Subcutaneous abdominal adipose tissue (tissue), 5 donors: ENCODE data around the gene ZNF300.
"Not testable (repeated sequence)": the region's sequence is repeated elsewhere in the genome, so short reads cannot be mapped to it uniquely, and the experiment has no call there.

ENCODE experiments used
- H3K27ac ChIP-seq: one replicate; pipeline ENCODE4 v1.7.0; 2013; ENCODE audit warnings: low read depth, mild to moderate bottlenecking, inconsistent platforms, low read length, moderate library complexity
- H3K27me3 ChIP-seq, 5 donors: one replicate each; pipeline ENCODE4 v1.7.0; 2013; ENCODE audit warnings: low read length in 5 of 5, inconsistent platforms in 1 of 5; ENCODE audit not compliant: control insufficient read depth in 5 of 5, insufficient read depth in 4 of 5
- H3K36me3 ChIP-seq, 5 donors: one replicate each; pipeline ENCODE4 v1.7.0; 2013; ENCODE audit warnings: low read length in 5 of 5; ENCODE audit not compliant: control insufficient read depth in 5 of 5, insufficient read depth in 5 of 5
- H3K4me1 ChIP-seq, 5 donors: one replicate each; pipeline ENCODE4 v1.7.0; 2013; ENCODE audit warnings: low read length in 5 of 5, mild to moderate bottlenecking in 3 of 5, moderate library complexity in 1 of 5; ENCODE audit not compliant: control insufficient read depth in 5 of 5, insufficient read depth in 5 of 5
- H3K4me3 ChIP-seq, 5 donors: one replicate each; pipeline ENCODE4 v1.7.0; 2013; ENCODE audit warnings: low read length in 5 of 5, low read depth in 1 of 5
- H3K9ac ChIP-seq, 5 donors: one replicate each; pipeline ENCODE4 v1.7.0; 2013; ENCODE audit warnings: low read length in 5 of 5, mild to moderate bottlenecking in 4 of 5, moderate library complexity in 3 of 5
- H3K9me3 ChIP-seq, 5 donors: one replicate each; pipeline ENCODE4 v1.7.0; 2013; ENCODE audit warnings: low read length in 5 of 5; ENCODE audit not compliant: control insufficient read depth in 5 of 5
- donor health status: healthy.
- donor health status: healthy.
- donor health status: healthy.
- donor health status: healthy.
- donor health status: healthy.

Gene ZNF300

DNA sequence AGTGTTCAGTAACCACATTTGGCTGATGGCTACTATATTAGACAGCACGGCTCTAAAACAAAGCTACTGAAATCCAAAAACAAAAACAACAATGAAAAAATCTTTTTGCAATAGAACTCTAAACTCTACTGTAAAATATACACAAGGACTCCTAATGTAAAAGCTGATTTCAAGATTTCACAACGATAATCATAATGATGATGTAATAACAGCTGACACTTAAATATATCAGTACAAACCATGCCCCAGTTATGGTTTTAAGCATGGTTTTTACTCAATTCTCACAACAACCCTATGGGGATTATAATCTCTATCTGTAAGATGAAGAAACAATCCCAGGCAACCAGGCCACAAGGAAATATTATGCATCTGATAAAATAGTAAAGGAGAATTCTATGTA is 3.3 kb downstream of the ZNF300 start:
- H3K9me3 ChIP-seq = peaks cover 57 to 86% (median 70%) of the 10 kb centered on the region in 5 donors
- H3K27me3 ChIP-seq = no peaks in the 10 kb centered on the region

GRCh38 chr5:150895431-150896428 is 9.1 kb downstream of the ZNF300 start:
- Histone ChIP-seq H3K4me1 (peaks cover 0 to 4% (median 0%) of the 10 kb centered on the region in 5 donors), H3K9me3 (peaks cover 81 to 98% (median 93%) of the 10 kb centered on the region in 5 donors), H3K36me3 (peaks cover 14 to 42% (median 17%) of the 10 kb centered on the region in 5 donors), H3K27ac (no peak overlapping the region), H3K27me3 (no peaks in the 10 kb centered on the region), H3K9ac (no peak overlapping the region), H3K4me3 (peak overlapping the region in 4 of 5 donors; percentile 30 to 41 (median 40))

More for the DNA sequence above, 3.3 kb downstream of the ZNF300 start:
- Histone ChIP-seq H3K4me3 (no peak overlapping the region), H3K27ac (no peak overlapping the region), H3K9ac (no peak overlapping the region), H3K36me3 (peaks cover 11 to 27% (median 15%) of the 10 kb centered on the region in 5 donors), H3K4me1 (peaks cover 0 to 7% (median 4%) of the 10 kb centered on the region in 5 donors)

DNA sequence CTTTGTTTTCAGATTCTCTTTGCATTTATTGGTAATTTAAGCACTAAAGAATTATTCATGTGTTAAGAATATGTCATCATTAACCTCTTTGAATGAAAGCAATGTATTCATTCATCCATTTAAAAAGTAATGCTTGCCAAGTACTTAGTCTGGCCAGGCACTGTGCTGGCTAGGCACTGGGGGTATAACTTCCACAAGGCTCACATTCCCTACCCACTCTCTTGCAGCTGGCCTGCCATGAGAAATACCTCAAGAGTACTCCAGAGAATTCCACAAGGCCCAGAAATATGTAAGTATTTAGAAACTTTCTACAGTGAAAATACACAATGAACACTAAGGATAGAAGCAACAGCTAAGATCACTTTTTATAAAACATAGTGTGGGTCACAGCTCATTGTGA is 25.4 kb downstream of the ZNF300 start:
- Histone ChIP-seq H3K36me3 (no peaks in the 10 kb centered on the region), H3K27me3 (no peaks in the 10 kb centered on the region), H3K27ac (no peak overlapping the region), H3K9ac (no peak overlapping the region), H3K9me3 (peaks cover 2 to 62% (median 43%) of the 10 kb centered on the region in 5 donors), H3K4me3 (peak overlapping the region in 2 of 5 donors; percentile 11 to 12), H3K4me1 (no peaks in the 10 kb centered on the region)

DNA sequence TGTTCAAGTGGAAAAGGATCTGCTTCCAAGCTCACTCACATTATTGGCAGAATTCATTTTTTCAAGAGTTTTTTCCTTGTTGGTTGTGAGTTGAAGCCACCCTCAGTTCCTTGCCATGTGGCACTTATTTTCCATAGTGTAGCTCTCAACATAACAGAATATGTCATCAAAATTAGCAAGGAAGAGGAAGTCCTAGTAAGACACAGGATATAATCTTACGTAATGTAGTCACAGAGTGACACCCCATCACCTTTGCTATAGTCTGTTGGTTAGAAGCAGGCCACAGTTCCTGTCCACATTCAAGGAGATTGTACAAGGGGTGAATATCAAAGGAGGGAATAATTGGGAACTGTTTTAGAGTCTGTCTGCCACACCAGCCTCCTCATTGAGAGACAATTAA is 42.7 kb downstream of the ZNF300 start:
- no peak overlapping the region for H3K4me3 ChIP-seq
- no peaks in the 10 kb centered on the region for H3K4me1 ChIP-seq
- no peak overlapping the region for H3K27ac ChIP-seq
- H3K9me3 ChIP-seq = peaks cover 4 to 35% (median 33%) of the 10 kb centered on the region in 5 donors
- H3K9ac ChIP-seq = no peak overlapping the region
- H3K27me3 ChIP-seq = no peaks in the 10 kb centered on the region
- no peaks in the 10 kb centered on the region for H3K36me3 ChIP-seq

GRCh38 chr5:150860246-150860821 is 44.4 kb downstream of the ZNF300 start:
- H3K9ac ChIP-seq = no peak overlapping the region

GRCh38 chr5:150856700-150857099 is 48.1 kb downstream of the ZNF300 start:
- H3K36me3 ChIP-seq, H3K4me1 ChIP-seq, H3K27ac ChIP-seq, H3K9me3 ChIP-seq, H3K27me3 ChIP-seq, H3K9ac ChIP-seq, H3K4me3 ChIP-seq: not testable (repeated sequence)

More at GRCh38 chr5:150860246-150860821, 44.4 kb downstream of the ZNF300 start:
- no peak overlapping the region for H3K4me3 ChIP-seq
- H3K9me3 ChIP-seq = peaks cover 4 to 25% (median 21%) of the 10 kb centered on the region in 5 donors
- no peaks in the 10 kb centered on the region for H3K4me1 ChIP-seq
- no peaks in the 10 kb centered on the region for H3K27me3 ChIP-seq
- H3K27ac ChIP-seq = no peak overlapping the region
- H3K36me3 ChIP-seq = no peaks in the 10 kb centered on the region

- H3K27ac ChIP-seq = no peak overlapping the region
- H3K9ac ChIP-seq = no peak overlapping the region
- H3K4me3 ChIP-seq = peak overlapping the region in 1 of 5 donors; percentile 23
- no peaks in the 10 kb centered on the region for H3K9me3 ChIP-seq
- no peaks in the 10 kb centered on the region for H3K4me1 ChIP-seq
- H3K36me3 ChIP-seq = no peaks in the 10 kb centered on the region
- H3K27me3 ChIP-seq = no peaks in the 10 kb centered on the region
Measured at GRCh38 chr5:150853561-150853960, 51.2 kb downstream of the ZNF300 start.

- Histone ChIP-seq H3K9me3 (no peaks in the 10 kb centered on the region), H3K9ac (no peak overlapping the region), H3K4me1 (peaks cover 0 to 5% (median 3%) of the 10 kb centered on the region in 5 donors), H3K4me3 (no peak overlapping the region), H3K36me3 (no peaks in the 10 kb centered on the region), H3K27ac (no peak overlapping the region), H3K27me3 (no peaks in the 10 kb centered on the region)
Measured at GRCh38 chr5:150851039-150851438, 53.7 kb downstream of the ZNF300 start.

DNA sequence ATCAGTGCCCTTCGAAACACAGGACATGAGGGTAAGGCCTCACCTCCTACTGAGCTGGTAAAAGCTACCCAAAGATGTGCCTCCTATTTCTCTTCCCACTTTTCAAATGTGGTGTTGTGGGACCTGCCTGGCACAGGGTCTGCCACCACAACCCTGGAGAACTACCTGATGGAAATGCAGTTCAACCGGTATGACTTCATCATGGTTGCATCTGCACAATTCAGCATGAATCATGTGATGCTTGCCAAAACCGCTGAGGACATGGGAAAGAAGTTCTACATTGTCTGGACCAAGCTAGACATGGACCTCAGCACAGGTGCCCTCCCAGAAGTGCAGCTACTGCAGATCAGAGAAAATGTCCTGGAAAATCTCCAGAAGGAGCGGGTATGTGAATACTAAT is 56.5 kb downstream of the ZNF300 start:
- Histone ChIP-seq H3K27ac (no peak overlapping the region), H3K27me3 (peaks cover 0 to 2% (median 0%) of the 10 kb centered on the region in 5 donors), H3K9ac (no peak overlapping the region), H3K9me3 (no peaks in the 10 kb centered on the region), H3K4me1 (peaks cover 0 to 5% (median 3%) of the 10 kb centered on the region in 5 donors), H3K4me3 (no peak overlapping the region), H3K36me3 (no peaks in the 10 kb centered on the region)

GRCh38 chr5:150847334-150847695 is 57.5 kb downstream of the ZNF300 start:
- Histone ChIP-seq H3K9ac (no peak overlapping the region), H3K4me3 (no peak overlapping the region), H3K9me3 (no peaks in the 10 kb centered on the region), H3K27me3 (peaks cover 0 to 2% (median 0%) of the 10 kb centered on the region in 5 donors), H3K4me1 (peaks cover 0 to 5% (median 3%) of the 10 kb centered on the region in 5 donors), H3K27ac (no peak overlapping the region), H3K36me3 (no peaks in the 10 kb centered on the region)
